HepG2 (cell line): ENCODE measurements around the gene KEL. TPM values are rescaled to one million over a fixed set of nuclear protein-coding genes. Genes with fewer than 3 reads are reported as not detected.

ENCODE experiments used
- ATAC-seq: fragments of 200-7000 bp; cut with Tn5 transposase; 3 replicates; pipeline ENCODE4 v1.9.1; 2020; ENCODE audit warnings: mild to moderate bottlenecking, moderate library complexity
- BruUV-seq: library from RNA; stranded (reverse); fragments of 400-500 nt; replicated peaks from 2 replicates; lab custom pipeline; 2021; lab: Mats Ljungman, UMichigan
- CTCF ChIA-PET: fragments of 300-600 bp; formaldehyde crosslinking; extraction: SDS; loops from one replicate; lab custom pipeline; 2021; ENCODE audit warnings: low total read pairs, inconsistent platforms, low intra/inter-chr PET ratio; lab: Yijun Ruan, JAX
- POLR2A ChIA-PET: fragments of 350-600 bp; sonication (Branson Sonifier 250); formaldehyde crosslinking; loops from one replicate; lab custom pipeline; 2020; ENCODE audit warnings: antibody characterized with exemption, inconsistent platforms; lab: Yijun Ruan, JAX
- DNase-seq: peaks from one replicate; pipeline ENCODE4 v3.0.0-alpha.2; 2015; ENCODE audit warnings: low spot score
- FAIRE-seq: peaks from 3 replicates; lab custom pipeline; 2011; peaks lifted over from hg19 to GRCh38; lab: Jason Lieb, UNC
- H2AFZ ChIP-seq: one replicate; pipeline ENCODE4 v1.6.1; 2011; ENCODE audit warnings: low read length, inconsistent platforms
- H3K27ac ChIP-seq: fragments of 300-600 bp; 3 replicates; pipeline ENCODE4 v1.8.0; 2011; ENCODE audit warnings: mixed run types, mild to moderate bottlenecking, mixed read lengths, low read length, inconsistent platforms; ENCODE audit not compliant: insufficient read depth; ENCODE audit errors: extremely low read length
- H3K27me3 ChIP-seq, 2 experiments: fragments of 200-600 bp in 1 of 2; 2 replicates in 1 of 2; 3 replicates in 1 of 2; pipeline versions ENCODE4 v1.6.0 to v1.8.0; 2011; ENCODE audit warnings: low read length in 2 of 2, mild to moderate bottlenecking in 2 of 2, moderate library complexity in 2 of 2, inconsistent platforms in 1 of 2; ENCODE audit not compliant: insufficient read depth in 2 of 2, control insufficient read depth in 1 of 2
- H3K36me3 ChIP-seq, 2 experiments: fragments of 200-600 bp in 1 of 2; replicated peaks in 1 of 2; 2 replicates in 1 of 2; 3 replicates in 1 of 2; pipeline versions ENCODE4 v1.5.1 to v1.8.0; 2011; ENCODE audit warnings: low read length in 2 of 2, inconsistent platforms in 1 of 2; ENCODE audit not compliant: insufficient read depth in 2 of 2, control insufficient read depth in 1 of 2
- H3K4me1 ChIP-seq: 2 replicates; pipeline ENCODE4 v1.5.1; 2012; ENCODE audit warnings: low read length, inconsistent platforms; ENCODE audit not compliant: insufficient read depth
- H3K4me2 ChIP-seq: 2 replicates; pipeline ENCODE4 v1.6.0; 2011; ENCODE audit warnings: low read depth, low read length, inconsistent platforms
- H3K4me3 ChIP-seq, 3 experiments: fragments of 200-600 bp in 1 of 3; sonication (generic), shearing (Covaris generic) in 1 of 3; replicated peaks in 1 of 3; 2 replicates each; pipeline ENCODE4 v1.5.1; 2011 to 2016; ENCODE audit warnings: low read length in 3 of 3, inconsistent platforms in 2 of 3, low read depth in 2 of 3, mild to moderate bottlenecking in 2 of 3, control low read depth in 1 of 3, mixed read lengths in 1 of 3; ENCODE audit not compliant: insufficient read depth in 1 of 3
- H3K79me2 ChIP-seq: one replicate; pipeline ENCODE4 v1.6.1; 2011; ENCODE audit warnings: low read length, inconsistent platforms; ENCODE audit not compliant: insufficient read depth
- H3K9ac ChIP-seq: 2 replicates; pipeline ENCODE4 v1.6.0; 2011; ENCODE audit warnings: mild to moderate bottlenecking, low read depth, low read length, inconsistent platforms; ENCODE audit not compliant: insufficient read depth
- H3K9me3 ChIP-seq: 2 replicates; pipeline ENCODE4 v1.5.1; 2012; ENCODE audit warnings: mild to moderate bottlenecking, low read length
- H4K20me1 ChIP-seq: 2 replicates; pipeline ENCODE4 v1.6.0; 2011; ENCODE audit warnings: inconsistent platforms, mild to moderate bottlenecking, low read length, moderate library complexity; ENCODE audit not compliant: insufficient read depth
- BATF2 ChIP-seq: sonication (generic); formaldehyde crosslinking; IDR thresholded peaks from 2 replicates; pipeline ENCODE4 v1.8.0; 2022; ENCODE audit warnings: mild to moderate bottlenecking, missing genetic modification reagents, moderate library complexity
- CBX2 ChIP-seq, 2 experiments: fragments of 200-600 bp in 1 of 2; sonication (generic); formaldehyde crosslinking in 1 of 2; IDR thresholded peaks; 2 replicates each; pipeline versions ENCODE4 v1.7.0 to v1.8.1; 2018 to 2022; ENCODE audit warnings: low read depth in 2 of 2, low read length in 1 of 2, mild to moderate bottlenecking in 1 of 2, missing genetic modification reagents in 1 of 2
- CERS6 ChIP-seq: sonication (generic); formaldehyde crosslinking; IDR thresholded peaks from 2 replicates; pipeline ENCODE4 v1.5.0; 2020; ENCODE audit warnings: missing genetic modification reagents
- MAFF ChIP-seq: IDR thresholded peaks from 2 replicates; pipeline ENCODE4 v1.6.1; 2011; ENCODE audit warnings: low read depth, low read length, improper control_type of control experiment
- MXI1 ChIP-seq: IDR thresholded peaks from 3 replicates; pipeline ENCODE4 v1.6.1; 2012; ENCODE audit warnings: low read depth, low read length, inconsistent platforms, borderline replicate concordance
- PITX1 ChIP-seq: sonication (generic); formaldehyde crosslinking; IDR thresholded peaks from 2 replicates; pipeline ENCODE4 v1.5.1; 2020; ENCODE audit warnings: mild to moderate bottlenecking, missing genetic modification reagents
- SMAD3 ChIP-seq: sonication (generic); formaldehyde crosslinking; IDR thresholded peaks from 2 replicates; pipeline ENCODE4 v1.4.0; 2020; ENCODE audit warnings: missing genetic modification reagents
- SP140L ChIP-seq: sonication (generic); formaldehyde crosslinking; IDR thresholded peaks from 2 replicates; pipeline ENCODE4 v1.4.0; 2020; ENCODE audit warnings: missing genetic modification reagents, borderline replicate concordance
- TOPORS ChIP-seq: sonication (generic); formaldehyde crosslinking; IDR thresholded peaks from 2 replicates; pipeline ENCODE4 v1.8.0; 2023; ENCODE audit warnings: mild to moderate bottlenecking, missing genetic modification reagents
- TRAFD1 ChIP-seq: sonication (generic); formaldehyde crosslinking; IDR thresholded peaks from 2 replicates; pipeline ENCODE4 v1.5.1; 2020; ENCODE audit warnings: missing genetic modification reagents, mild to moderate bottlenecking, borderline replicate concordance
- ZBTB25 ChIP-seq: IDR thresholded peaks from 2 replicates; pipeline ENCODE4 v1.6.1; 2018; ENCODE audit warnings: missing genetic modification reagents
- ZBTB44 ChIP-seq: sonication (generic); formaldehyde crosslinking; IDR thresholded peaks from 2 replicates; pipeline ENCODE4 v1.4.0; 2020; ENCODE audit warnings: missing genetic modification reagents
- ZGPAT ChIP-seq: IDR thresholded peaks from 2 replicates; pipeline ENCODE4 v1.6.1; 2016; ENCODE audit warnings: mild to moderate bottlenecking
- ZNF180 ChIP-seq: sonication (generic); formaldehyde crosslinking; IDR thresholded peaks from 2 replicates; pipeline ENCODE4 v1.4.0; 2020; ENCODE audit warnings: low read depth, missing genetic modification reagents, borderline replicate concordance
- ZNF205 ChIP-seq: IDR thresholded peaks from 2 replicates; pipeline ENCODE4 v1.6.1; 2018; ENCODE audit warnings: missing biosample characterization, missing genetic modification reagents
- ZNF296 ChIP-seq: sonication (generic); formaldehyde crosslinking; conservative IDR thresholded peaks from 2 replicates; pipeline ENCODE4 v1.5.0; 2020; ENCODE audit warnings: mild to moderate bottlenecking, missing genetic modification reagents
- ZNF326 ChIP-seq: sonication (generic); formaldehyde crosslinking; IDR thresholded peaks from 2 replicates; pipeline ENCODE4 v1.4.0; 2020; ENCODE audit warnings: missing genetic modification reagents, borderline replicate concordance
- ZNF549 ChIP-seq: sonication (generic); formaldehyde crosslinking; IDR thresholded peaks from 2 replicates; pipeline ENCODE4 v1.5.0; 2020; ENCODE audit warnings: missing genetic modification reagents
- WGBS: methylation state at CpG from one replicate; pipeline ENCODE4 v1.1.6; 2017; ENCODE audit warnings: low lambda C conversion rate; 5-methylcytosine and 5-hydroxymethylcytosine counted together
- in situ Hi-C: cut with HindIII; loops from 2 replicates; pipeline ENCODE4 v1.10.0; 2017; ENCODE audit warnings: low pct_unique_long_range_greater_than_20kb; ENCODE audit not compliant: extremely low pct_ligation_motif_present
- intact Hi-C: fragments of 100-400 bp; cut with micrococcal nuclease; formaldehyde crosslinking; loops from one replicate; pipeline ENCODE4 v1.10.0; 2022; ENCODE audit not compliant: unreplicated experiment
- polyA plus RNA-seq, 8 experiments: library from polyadenylated mRNA; depleted of rRNA in 3 of 8; stranded (reverse) in 7 of 8; unstranded in 1 of 8; fragments of >200 nt; fragmentation: Illumina TruSeq in 4 of 8; extraction: Trizol in 4 of 8; gene quantifications; 2 replicates each; pipeline versions ENCODE4 v1.2.1 to v1.2.3, GENCODE V29; 2011 to 2016; ENCODE audit warnings: low read depth in 4 of 8, missing spikeins in 1 of 8, mixed read lengths in 1 of 8; ENCODE audit not compliant: insufficient read depth in 1 of 8
- total RNA-seq, 5 experiments: library from RNA; depleted of rRNA; stranded (reverse); fragments of >200 nt; fragmentation: Illumina TruSeq; extraction: Trizol; gene quantifications; 2 replicates each; pipeline ENCODE4 v1.2.3, GENCODE V29; 2016; ENCODE audit warnings: low read depth in 1 of 5

The KEL gene
- total and polyA plus RNA-seq, 2 of the 13 experiments (the other 11 are each of a cell fraction or from before 2014, with no cell fraction given) = 0.03 TPM; not detected in 1

- no peak for TF ChIP-seq MAFF
- no peak for TF ChIP-seq ZBTB25 (CRISPR knock-in tag)
- TF ChIP-seq ZNF326 (CRISPR knock-in tag) = no peak
- no peak for TF ChIP-seq PITX1 (CRISPR knock-in tag)
- no peak for TF ChIP-seq SP140L
- TF ChIP-seq TRAFD1 (CRISPR knock-in tag) = no peak
- no peak for TF ChIP-seq ZGPAT
- no peak for TF ChIP-seq ZNF180
- TF ChIP-seq ZNF296 (CRISPR knock-in tag) = no peak
- TF ChIP-seq CERS6 (CRISPR knock-in tag) = no peak
- no peak for TF ChIP-seq ZNF549 (CRISPR knock-in tag)
- no peak for TF ChIP-seq SMAD3 (CRISPR knock-in tag)
- TF ChIP-seq MXI1 = no peak
- no peak for TF ChIP-seq BATF2 (CRISPR knock-in tag)
- no peak for TF ChIP-seq CBX2 (IDR thresholded peaks at IDR 0.05; ENCODE audit: low read depth, low read length)
- no peak for TF ChIP-seq CBX2 (CRISPR knock-in tag; IDR thresholded peaks at IDR 0.05; ENCODE audit: low read depth)
- no peak for TF ChIP-seq ZNF205 (CRISPR knock-in tag)
- no peak for TF ChIP-seq TOPORS (CRISPR knock-in tag)
- no peak for TF ChIP-seq ZBTB44
- Histone ChIP-seq H3K4me2 (no peak overlapping the region), H4K20me1 (no peaks in the 10 kb centered on the region), H3K27me3 (no peaks in the 10 kb centered on the region), H2AFZ (no peak overlapping the region), H3K9ac (no peak overlapping the region), H3K4me1 (no peaks in the 10 kb centered on the region), H3K36me3 (no peaks in the 10 kb centered on the region), H3K4me3 (no peak overlapping the region), H3K79me2 (no peaks in the 10 kb centered on the region), H3K9me3 (no peaks in the 10 kb centered on the region), H3K27ac (no peak overlapping the region)
- ATAC-seq = no peak
- ChIA-PET POLR2A (no interaction called here), CTCF (no interaction called here)
- in situ Hi-C loops = no loop called here
- no CpG with 5 or more reads among the region's 1 CpG for WGBS
- intact Hi-C loops = no loop called here
- FAIRE-seq = no peak
- DNase-seq = no peak
- no TSS peak for BruUV-seq
Measured at GRCh38 chr7:142984297-142984696, 22.1 kb upstream of the KEL start.
